Fibroblast of lung (primary cell): ENCODE data around the gene METAP1D.
"Not testable (repeated sequence)": the region's sequence is repeated elsewhere in the genome, so short reads cannot be mapped to it uniquely, and the experiment has no call there.

ENCODE experiments used
- EZH2 ChIP-seq: IDR thresholded peaks from 2 replicates; pipeline ENCODE4 v1.5.1; 2012; ENCODE audit warnings: low read length, control low read depth, mild to moderate bottlenecking; ENCODE audit errors: missing control alignments
- TF ChIP-seq, protein P1 (sequence below), 2 donors: IDR thresholded peaks in 1 of 2; conservative IDR thresholded peaks in 1 of 2; 1 replicate in 1 of 2; 2 replicates in 1 of 2; pipeline ENCODE4 v1.5.1; 2011 to 2012; ENCODE audit warnings: low read length in 2 of 2, control low read depth in 1 of 2, inconsistent platforms in 1 of 2, low read depth in 1 of 2, mild to moderate bottlenecking in 1 of 2

DNA sequence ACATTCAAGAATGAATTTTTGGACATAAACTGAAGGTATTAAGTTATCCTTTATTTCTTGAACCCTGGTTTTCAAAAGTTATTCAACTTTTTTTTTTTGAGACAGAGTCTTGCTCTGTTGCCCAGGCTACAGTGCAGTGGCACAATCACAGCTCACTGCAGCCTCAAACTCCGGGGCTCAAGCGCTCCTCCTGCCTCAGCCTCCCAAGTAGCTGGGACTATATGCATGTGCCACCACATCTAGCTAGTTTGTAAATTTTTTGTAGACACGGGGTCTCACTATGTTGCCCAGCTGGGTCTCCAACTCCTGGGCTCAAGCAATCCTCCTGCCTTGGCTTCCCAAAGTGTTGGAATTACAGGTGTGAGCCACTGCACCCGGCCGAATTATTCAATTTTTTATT is 2.7 kb upstream of the METAP1D start:
- TF ChIP-seq, protein P1, sequence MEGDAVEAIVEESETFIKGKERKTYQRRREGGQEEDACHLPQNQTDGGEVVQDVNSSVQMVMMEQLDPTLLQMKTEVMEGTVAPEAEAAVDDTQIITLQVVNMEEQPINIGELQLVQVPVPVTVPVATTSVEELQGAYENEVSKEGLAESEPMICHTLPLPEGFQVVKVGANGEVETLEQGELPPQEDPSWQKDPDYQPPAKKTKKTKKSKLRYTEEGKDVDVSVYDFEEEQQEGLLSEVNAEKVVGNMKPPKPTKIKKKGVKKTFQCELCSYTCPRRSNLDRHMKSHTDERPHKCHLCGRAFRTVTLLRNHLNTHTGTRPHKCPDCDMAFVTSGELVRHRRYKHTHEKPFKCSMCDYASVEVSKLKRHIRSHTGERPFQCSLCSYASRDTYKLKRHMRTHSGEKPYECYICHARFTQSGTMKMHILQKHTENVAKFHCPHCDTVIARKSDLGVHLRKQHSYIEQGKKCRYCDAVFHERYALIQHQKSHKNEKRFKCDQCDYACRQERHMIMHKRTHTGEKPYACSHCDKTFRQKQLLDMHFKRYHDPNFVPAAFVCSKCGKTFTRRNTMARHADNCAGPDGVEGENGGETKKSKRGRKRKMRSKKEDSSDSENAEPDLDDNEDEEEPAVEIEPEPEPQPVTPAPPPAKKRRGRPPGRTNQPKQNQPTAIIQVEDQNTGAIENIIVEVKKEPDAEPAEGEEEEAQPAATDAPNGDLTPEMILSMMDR (conservative IDR thresholded peaks at IDR 0.05 in 1 of 2, IDR thresholded peaks at IDR 0.05 in 1 of 2; ENCODE audit: low read depth in 1 of 2, low read length in 2 of 2): not testable (repeated sequence)
- not testable (repeated sequence) for TF ChIP-seq EZH2
